ENCODE measurements around the gene PLK1. TPM values are rescaled to one million over a fixed set of nuclear protein-coding genes. Genes with fewer than 3 reads are reported as not detected.
A peak's percentile ranks its signal among the peaks of the same experiment; 100 is the strongest.

The PLK1 gene
- total RNA-seq, 2 donors from 2014 or later, result 76.7 to 118 TPM

DNA sequence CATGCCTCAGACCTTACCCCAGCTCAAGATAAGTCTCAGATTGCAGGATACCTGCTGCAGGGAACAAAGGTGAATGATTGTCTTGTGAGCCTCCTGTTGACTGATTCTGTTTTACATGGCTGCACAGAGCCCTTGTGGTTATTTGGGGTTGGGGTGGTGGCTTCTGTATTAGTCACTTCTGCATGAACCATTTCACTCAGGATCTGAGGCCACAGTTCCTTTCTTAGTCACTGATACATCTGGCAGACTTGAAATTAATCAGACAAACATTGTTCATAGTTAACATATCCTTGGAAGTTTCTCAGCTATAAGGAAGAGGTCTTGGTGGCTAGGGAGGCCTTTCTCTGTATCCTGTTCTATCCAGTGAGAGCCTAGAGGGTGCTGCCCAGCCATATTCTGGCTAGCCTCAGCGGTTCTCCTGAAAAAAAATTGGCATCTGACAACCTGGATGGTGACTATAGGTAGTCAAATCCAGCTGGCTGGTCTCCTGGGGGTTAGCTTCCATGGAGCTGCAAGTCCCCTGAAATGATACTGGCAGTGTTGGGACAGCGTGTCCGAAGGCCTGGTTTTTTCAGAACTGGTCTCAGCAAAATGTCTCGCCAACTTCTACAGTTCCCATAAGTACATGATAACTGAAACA lies 8.4 kb upstream of the PLK1 start:
- H3K4me3 ChIP-seq (ENCODE audit: low read length), result no peak overlapping the region

DNA sequence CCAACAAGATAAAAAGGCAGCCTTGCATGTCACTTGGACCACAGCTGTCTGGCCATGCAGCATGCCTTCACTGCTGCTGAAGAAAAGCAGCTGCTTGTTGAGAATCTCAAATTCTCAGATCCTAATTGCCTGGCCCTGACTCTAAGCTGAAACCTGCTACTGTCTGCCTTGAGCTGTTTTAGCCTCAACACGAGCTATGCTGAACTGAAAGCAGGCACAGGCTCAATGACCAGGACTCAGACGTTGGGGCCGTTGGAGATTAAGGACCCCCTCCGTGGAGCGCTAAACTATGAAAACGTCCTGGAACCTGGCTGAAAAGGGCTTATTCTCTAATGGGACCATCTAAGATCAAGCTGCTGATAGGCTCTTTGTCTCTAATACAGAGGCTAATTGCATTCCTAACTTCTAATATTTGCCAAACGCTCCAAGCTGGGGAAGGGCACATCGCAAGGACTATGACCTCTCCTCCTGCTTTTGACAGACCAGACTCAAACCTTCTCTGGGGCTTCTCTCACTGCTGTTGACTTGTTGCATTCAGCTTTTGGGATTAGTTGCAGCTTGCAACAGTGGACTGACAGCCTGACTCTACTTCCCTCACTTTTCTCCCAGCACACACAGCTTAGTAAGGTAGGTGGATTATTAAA lies 4.6 kb upstream of the PLK1 start:
- no peak overlapping the region for H3K9ac ChIP-seq (ENCODE audit: extremely low read depth, low read length, poor library complexity, severe bottlenecking)
- peak; percentile 54 for DNase-seq
- TF ChIP-seq, protein P1, sequence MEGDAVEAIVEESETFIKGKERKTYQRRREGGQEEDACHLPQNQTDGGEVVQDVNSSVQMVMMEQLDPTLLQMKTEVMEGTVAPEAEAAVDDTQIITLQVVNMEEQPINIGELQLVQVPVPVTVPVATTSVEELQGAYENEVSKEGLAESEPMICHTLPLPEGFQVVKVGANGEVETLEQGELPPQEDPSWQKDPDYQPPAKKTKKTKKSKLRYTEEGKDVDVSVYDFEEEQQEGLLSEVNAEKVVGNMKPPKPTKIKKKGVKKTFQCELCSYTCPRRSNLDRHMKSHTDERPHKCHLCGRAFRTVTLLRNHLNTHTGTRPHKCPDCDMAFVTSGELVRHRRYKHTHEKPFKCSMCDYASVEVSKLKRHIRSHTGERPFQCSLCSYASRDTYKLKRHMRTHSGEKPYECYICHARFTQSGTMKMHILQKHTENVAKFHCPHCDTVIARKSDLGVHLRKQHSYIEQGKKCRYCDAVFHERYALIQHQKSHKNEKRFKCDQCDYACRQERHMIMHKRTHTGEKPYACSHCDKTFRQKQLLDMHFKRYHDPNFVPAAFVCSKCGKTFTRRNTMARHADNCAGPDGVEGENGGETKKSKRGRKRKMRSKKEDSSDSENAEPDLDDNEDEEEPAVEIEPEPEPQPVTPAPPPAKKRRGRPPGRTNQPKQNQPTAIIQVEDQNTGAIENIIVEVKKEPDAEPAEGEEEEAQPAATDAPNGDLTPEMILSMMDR (conservative IDR thresholded peaks at IDR 0.05), result no peak
- no peak overlapping the region for H3K4me3 Mint-ChIP-seq
- H3K4me1 ChIP-seq (ENCODE audit: control insufficient read depth, insufficient read depth, low read length), result peaks cover 3% of the 10 kb centered on the region
- peaks cover 40% of the 10 kb centered on the region for H3K36me3 ChIP-seq (ENCODE audit: control insufficient read depth, insufficient read depth, low read length)
- H3K27ac ChIP-seq (ENCODE audit: low read depth, low read length), result no peak overlapping the region
- H3K27me3 ChIP-seq (ENCODE audit: control insufficient read depth, insufficient read depth, low read length, poor library complexity, severe bottlenecking), result no peaks in the 10 kb centered on the region
- peaks cover 39% of the 10 kb centered on the region for H3K36me3 Mint-ChIP-seq (ENCODE audit: low read depth)
- H3K9me3 ChIP-seq (ENCODE audit: control insufficient read depth, low read length), result no peaks in the 10 kb centered on the region
- H3K9me3 Mint-ChIP-seq, result no peaks in the 10 kb centered on the region
- H3K4me1 Mint-ChIP-seq, result peaks cover 22% of the 10 kb centered on the region
- H3K27ac Mint-ChIP-seq, result peak overlapping the region; percentile 64
- no peaks in the 10 kb centered on the region for H3K27me3 Mint-ChIP-seq (ENCODE audit: insufficient read depth)
- H3K4me3 ChIP-seq (ENCODE audit: low read length), result no peak overlapping the region
- 80 to 85% methylated on average over 8 of the region's 8 CpGs for WGBS, 2 experiments (ENCODE audit: insufficient coverage in 1 of 2, insufficient read length in 1 of 2)

More for the DNA sequence above, 8.4 kb upstream of the PLK1 start:
- H3K9me3 Mint-ChIP-seq, result no peaks in the 10 kb centered on the region
- Histone ChIP-seq H3K9ac (ENCODE audit: extremely low read depth, low read length, poor library complexity, severe bottlenecking) (no peak overlapping the region), H3K27me3 (ENCODE audit: control insufficient read depth, insufficient read depth, low read length, poor library complexity, severe bottlenecking) (no peaks in the 10 kb centered on the region), H3K27ac (ENCODE audit: low read depth, low read length) (no peak overlapping the region), H3K9me3 (ENCODE audit: control insufficient read depth, low read length) (no peaks in the 10 kb centered on the region), H3K4me1 (ENCODE audit: control insufficient read depth, insufficient read depth, low read length) (peaks cover 3% of the 10 kb centered on the region), H3K36me3 (ENCODE audit: control insufficient read depth, insufficient read depth, low read length) (peaks cover 78% of the 10 kb centered on the region)
- WGBS, 2 experiments (ENCODE audit: insufficient coverage in 1 of 2, insufficient read length in 1 of 2), result 96 to 100% methylated on average over 4 of the region's 4 CpGs
- H3K4me1 Mint-ChIP-seq, result peaks cover 22% of the 10 kb centered on the region
- H3K27me3 Mint-ChIP-seq (ENCODE audit: insufficient read depth), result no peaks in the 10 kb centered on the region
- TF ChIP-seq, protein P1 (conservative IDR thresholded peaks at IDR 0.05), result no peak
- no peak overlapping the region for H3K4me3 Mint-ChIP-seq
- H3K27ac Mint-ChIP-seq, result no peak overlapping the region
- peaks cover 70% of the 10 kb centered on the region for H3K36me3 Mint-ChIP-seq (ENCODE audit: low read depth)
- no peak for DNase-seq

DNA sequence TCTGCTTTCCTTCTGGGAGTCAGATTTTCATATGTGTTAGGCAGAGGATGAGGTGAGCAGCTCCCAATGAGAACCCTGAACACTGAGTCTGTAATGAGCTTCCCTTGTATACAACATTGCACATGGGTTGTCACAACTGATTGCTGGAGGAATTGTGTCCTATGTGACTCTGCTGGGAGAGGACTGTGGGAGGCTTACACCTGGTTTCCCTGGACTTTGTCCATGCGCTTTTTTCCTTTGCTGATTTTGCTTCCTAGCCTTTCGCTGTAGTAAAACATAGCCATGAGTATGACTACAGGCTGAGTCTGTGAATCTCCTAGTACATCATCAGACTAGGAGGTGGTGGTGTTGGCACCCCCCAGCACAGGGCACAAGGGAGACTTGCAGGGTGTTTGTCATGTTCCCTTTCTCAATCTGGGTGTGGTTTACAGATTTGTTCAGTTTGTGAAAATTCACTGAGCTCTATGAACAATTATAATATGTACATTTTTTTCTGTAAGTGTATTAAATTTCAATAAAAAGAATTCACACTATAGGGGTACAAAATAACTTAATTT lies 1.7 kb upstream of the PLK1 start:
- Histone ChIP-seq H3K9ac (ENCODE audit: extremely low read depth, low read length, poor library complexity, severe bottlenecking) (no peak overlapping the region), H3K4me3 (ENCODE audit: low read length) (no peak overlapping the region), H3K36me3 (ENCODE audit: control insufficient read depth, insufficient read depth, low read length) (peaks cover 41% of the 10 kb centered on the region), H3K4me1 (ENCODE audit: control insufficient read depth, insufficient read depth, low read length) (peaks cover 12% of the 10 kb centered on the region), H3K9me3 (ENCODE audit: control insufficient read depth, low read length) (no peaks in the 10 kb centered on the region), H3K27me3 (ENCODE audit: control insufficient read depth, insufficient read depth, low read length, poor library complexity, severe bottlenecking) (no peaks in the 10 kb centered on the region), H3K27ac (ENCODE audit: low read depth, low read length) (peak overlapping the region; percentile 36)
- Mint-ChIP-seq H3K27me3 (ENCODE audit: insufficient read depth) (no peaks in the 10 kb centered on the region), H3K4me3 (no peak overlapping the region), H3K36me3 (ENCODE audit: low read depth) (peaks cover 33% of the 10 kb centered on the region), H3K4me1 (peaks cover 21% of the 10 kb centered on the region), H3K9me3 (no peaks in the 10 kb centered on the region), H3K27ac (no peak overlapping the region)
- TF ChIP-seq, protein P1 (conservative IDR thresholded peaks at IDR 0.05), result no peak
- no peak for DNase-seq
- WGBS, 2 experiments (ENCODE audit: insufficient coverage in 1 of 2, insufficient read length in 1 of 2), result 98 to 100% methylated on average over 2 of the region's 2 CpGs
